Stimulated activated CD4-positive, alpha-beta T cell treated with anti-CD3 and anti-CD28 coated beads, Interleukin-2, amount 100 ng/mL, for 48 hours (primary cell): ENCODE data around the gene LRG1.

ENCODE experiments used
- DNase-seq, 2 donors: peaks; one replicate each; pipeline ENCODE4 v3.0.0-alpha.2; 2020

LRG1 gene

DNA sequence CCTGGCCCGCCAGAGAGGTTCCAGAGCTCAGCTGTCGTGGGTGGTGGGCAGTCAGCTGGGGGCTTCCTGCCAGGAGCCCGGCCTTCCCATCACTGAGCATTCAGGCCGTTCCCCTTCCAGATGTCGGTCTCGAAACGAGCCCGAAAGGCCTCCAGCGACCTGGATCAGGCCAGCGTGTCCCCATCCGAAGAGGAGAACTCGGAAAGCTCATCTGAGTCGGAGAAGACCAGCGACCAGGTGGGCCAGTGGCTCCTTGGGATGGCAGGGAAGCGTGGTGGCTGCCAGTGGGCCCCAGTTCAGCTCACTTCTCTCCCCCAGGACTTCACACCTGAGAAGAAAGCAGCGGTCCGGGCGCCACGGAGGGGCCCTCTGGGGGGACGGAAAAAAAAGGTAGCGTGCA, 48.4 kb downstream of the LRG1 start:
- DNase-seq = no peak

DNA sequence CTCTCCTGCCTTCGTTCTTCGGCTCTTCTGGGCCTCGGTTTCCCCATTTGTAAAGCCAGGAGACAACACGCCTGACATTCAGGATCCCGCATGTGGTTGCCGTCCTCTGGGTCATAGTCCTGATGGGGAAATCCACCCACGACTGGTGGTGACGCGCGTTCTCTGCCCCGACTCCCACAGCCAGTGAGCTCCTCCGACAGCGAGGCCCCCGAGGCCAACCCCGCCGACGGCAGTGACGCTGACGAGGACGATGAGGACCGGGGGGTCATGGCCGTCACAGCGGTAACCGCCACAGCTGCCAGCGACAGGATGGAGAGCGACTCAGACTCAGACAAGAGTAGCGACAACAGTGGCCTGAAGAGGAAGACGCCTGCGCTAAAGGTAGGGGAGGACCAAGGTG, 51.3 kb downstream of the LRG1 start:
- no peak for DNase-seq

DNA sequence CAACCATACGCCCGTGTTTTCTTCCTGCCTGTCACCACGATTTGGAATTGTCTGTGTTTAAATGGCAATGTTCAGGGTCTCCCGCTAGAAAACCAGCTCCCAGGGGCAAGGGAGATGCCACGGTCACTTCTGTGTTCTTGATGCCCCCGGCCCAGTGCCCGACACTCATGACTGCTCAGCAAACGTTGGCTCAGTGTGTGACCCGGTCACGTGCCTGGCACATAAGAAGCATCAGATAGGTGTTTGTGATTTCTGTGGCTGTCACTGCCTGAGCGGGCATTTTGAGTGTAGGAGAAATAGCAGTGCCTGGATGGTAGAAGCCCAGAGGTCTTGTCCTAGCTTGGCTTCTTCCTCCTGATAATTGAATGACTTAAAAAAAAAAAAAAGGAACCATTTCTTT, 52.3 kb downstream of the LRG1 start:
- no peak for DNase-seq
